H1 (cell line): ENCODE measurements around the gene PTPRG. TPM values are rescaled to one million over a fixed set of nuclear protein-coding genes. Genes with fewer than 3 reads are reported as not detected.

Experiments
- JUN ChIP-seq: IDR thresholded peaks from 2 replicates; pipeline ENCODE4 v1.6.1; 2011; ENCODE audit warnings: low read depth, mild to moderate bottlenecking, improper control_type of control experiment, low read length
- SP1 ChIP-seq: IDR thresholded peaks from 2 replicates; pipeline ENCODE4 v1.6.1; 2011; ENCODE audit warnings: low read depth, low read length
- polyA plus RNA-seq, 7 experiments: library from polyadenylated mRNA; depleted of rRNA in 3 of 7; stranded (reverse) in 5 of 7; unstranded in 2 of 7; fragments of >200 nt in 5 of 7; fragments of 200-250 nt in 2 of 7; gene quantifications; 1 replicate in 5 of 7; 2 replicates in 1 of 7; 4 replicates in 1 of 7; pipeline versions ENCODE4 v1.2.1 to v1.2.3, GENCODE V29; 2011 to 2013; ENCODE audit warnings: missing spikeins in 2 of 7, mixed read lengths in 2 of 7
- total RNA-seq: library from RNA; stranded (reverse); fragmentation: NEBNext Ultra II Directional; extraction: Animal tissue kit (Norgen Biotek cat#: 25700); gene quantifications from 2 replicates; pipeline ENCODE4 v1.2.1, GENCODE V29; 2021
- TF ChIP-seq, protein P1 (sequence below): IDR thresholded peaks from 2 replicates; pipeline ENCODE4 v1.6.1; 2012; ENCODE audit warnings: inconsistent platforms

The PTPRG gene
- total and polyA plus RNA-seq, 2 of the 8 experiments (the other 6 are each of a cell fraction or from before 2014, with no cell fraction given), result 23.3 to 96.2 TPM

DNA sequence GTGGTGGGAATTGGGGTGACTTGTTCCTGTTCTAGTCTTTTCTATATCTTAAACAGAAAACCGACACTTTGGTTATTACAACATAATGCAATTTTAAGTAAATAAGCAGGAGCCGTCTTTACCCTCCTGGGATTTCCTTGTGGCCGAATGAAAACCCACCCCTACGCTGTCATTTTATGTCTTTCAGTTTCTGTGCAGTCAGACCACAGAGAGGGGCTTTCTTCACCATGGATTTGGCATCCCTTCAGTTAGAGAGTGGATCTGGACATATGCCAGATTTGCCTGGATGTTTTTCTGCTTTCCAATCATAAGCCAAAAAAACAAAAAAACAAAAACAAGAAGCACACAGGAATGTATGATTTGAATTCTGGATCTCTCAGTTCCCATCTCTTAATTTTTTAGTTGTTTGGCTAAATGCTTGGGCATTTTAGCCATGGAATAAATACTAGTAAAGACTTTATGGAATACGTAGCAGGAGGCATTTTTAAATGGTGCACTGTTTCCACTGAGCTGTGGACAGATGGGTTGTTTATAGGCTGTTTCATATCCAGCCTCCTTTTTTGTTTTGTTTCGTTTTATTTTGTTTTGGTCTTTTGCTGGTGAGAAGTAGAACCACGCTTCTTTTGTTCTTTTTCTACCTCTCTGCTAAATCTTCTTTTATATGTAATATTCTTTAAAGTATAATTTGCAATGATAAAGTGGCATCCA lies 539.1 kb downstream of the PTPRG start (continued):
- TF ChIP-seq, protein P1, sequence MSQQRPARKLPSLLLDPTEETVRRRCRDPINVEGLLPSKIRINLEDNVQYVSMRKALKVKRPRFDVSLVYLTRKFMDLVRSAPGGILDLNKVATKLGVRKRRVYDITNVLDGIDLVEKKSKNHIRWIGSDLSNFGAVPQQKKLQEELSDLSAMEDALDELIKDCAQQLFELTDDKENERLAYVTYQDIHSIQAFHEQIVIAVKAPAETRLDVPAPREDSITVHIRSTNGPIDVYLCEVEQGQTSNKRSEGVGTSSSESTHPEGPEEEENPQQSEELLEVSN, result no peak
- TF ChIP-seq JUN, result no peak
- no peak for TF ChIP-seq SP1
